Brain microvascular endothelial cell (primary cell): ENCODE results near the gene KCNJ18.

ENCODE experiments used
- DNase-seq: peaks from one replicate; pipeline ENCODE4 v3.0.0-alpha.2; 2020
- H3K27ac ChIP-seq: fragments of 250-450 bp; sonication (Bioruptor Pico); 2 replicates; pipeline ENCODE4 v1.5.1; 2020; ENCODE audit warnings: mild to moderate bottlenecking, moderate library complexity
- H3K27me3 ChIP-seq: fragments of 250-450 bp; sonication (Bioruptor Pico); replicated peaks from 2 replicates; pipeline ENCODE4 v1.5.1; 2020; ENCODE audit warnings: mild to moderate bottlenecking
- H3K36me3 ChIP-seq: fragments of 250-450 bp; sonication (Bioruptor Pico); replicated peaks from 2 replicates; pipeline ENCODE4 v1.5.1; 2020; ENCODE audit warnings: mild to moderate bottlenecking
- H3K4me3 ChIP-seq: 2 replicates; pipeline ENCODE4 v1.5.1; 2011; ENCODE audit warnings: low read depth, mild to moderate bottlenecking, control low read depth, low read length, moderate library complexity
- CTCF ChIP-seq: IDR thresholded peaks from 2 replicates; pipeline ENCODE4 v1.5.1; 2011; ENCODE audit warnings: low read depth, mild to moderate bottlenecking, moderate library complexity, low read length, control low read depth, inconsistent platforms; ENCODE audit errors: missing control alignments
- in situ Hi-C: cut with HindIII; loops from 2 replicates; pipeline ENCODE4 v1.10.0; 2017; ENCODE audit warnings: low sequenced_read_pairs, low pct_ligation_motif_present

Gene KCNJ18

GRCh38 chr17:21676281-21677111 is 15.8 kb upstream of the KCNJ18 start:
- H3K4me3 ChIP-seq: no peak overlapping the region

GRCh38 chr17:21677126-21677910 is 15.0 kb upstream of the KCNJ18 start:
- in situ Hi-C loops: no loop called here
- DNase-seq: no peak

More at GRCh38 chr17:21676281-21677111, 15.8 kb upstream of the KCNJ18 start:
- no peak for DNase-seq
- Histone ChIP-seq H3K27me3 (no peaks in the 10 kb centered on the region), H3K36me3 (no peaks in the 10 kb centered on the region), H3K27ac (no peak overlapping the region)
- no peak for TF ChIP-seq CTCF
- in situ Hi-C loops: no loop called here

GRCh38 chr17:21677911-21678310 is 14.4 kb upstream of the KCNJ18 start:
- no peaks in the 10 kb centered on the region for H3K36me3 ChIP-seq
- TF ChIP-seq CTCF: no peak
- no peak for DNase-seq
- in situ Hi-C loops: no loop called here
- no peak overlapping the region for H3K4me3 ChIP-seq
- no peak overlapping the region for H3K27ac ChIP-seq
- no peaks in the 10 kb centered on the region for H3K27me3 ChIP-seq

More at GRCh38 chr17:21677126-21677910, 15.0 kb upstream of the KCNJ18 start:
- no peaks in the 10 kb centered on the region for H3K36me3 ChIP-seq
- H3K27me3 ChIP-seq: no peaks in the 10 kb centered on the region
- TF ChIP-seq CTCF: no peak
- no peak overlapping the region for H3K27ac ChIP-seq
- no peak overlapping the region for H3K4me3 ChIP-seq

GRCh38 chr17:21678393-21679081 is 13.8 kb upstream of the KCNJ18 start:
- no peak for DNase-seq

More at GRCh38 chr17:21678393-21679081, 13.8 kb upstream of the KCNJ18 start:
- Histone ChIP-seq H3K27ac (no peak overlapping the region), H3K27me3 (no peaks in the 10 kb centered on the region), H3K4me3 (no peak overlapping the region), H3K36me3 (no peaks in the 10 kb centered on the region)
- no peak for TF ChIP-seq CTCF
- in situ Hi-C loops: no loop called here
